HepG2 (cell line): ENCODE results near the gene UBXN6. TPM values are rescaled to one million over a fixed set of nuclear protein-coding genes. Genes with fewer than 3 reads are reported as not detected.

Experiments used
- ARNTL ChIP-seq: sonication (generic); formaldehyde crosslinking; IDR thresholded peaks from 2 replicates; pipeline ENCODE4 v1.4.0; 2020; ENCODE audit warnings: mild to moderate bottlenecking, missing genetic modification reagents
- DMTF1 ChIP-seq: sonication (generic); formaldehyde crosslinking; IDR thresholded peaks from 2 replicates; pipeline ENCODE4 v1.4.0; 2020; ENCODE audit warnings: mild to moderate bottlenecking, missing genetic modification reagents
- FOXK2 ChIP-seq: fragments of 450-650 bp; IDR thresholded peaks from 2 replicates; pipeline ENCODE4 v1.6.1; 2016
- HES4 ChIP-seq: sonication (generic); formaldehyde crosslinking; IDR thresholded peaks from 2 replicates; pipeline ENCODE4 v1.9.0; 2021; ENCODE audit warnings: mild to moderate bottlenecking, missing genetic modification reagents, borderline replicate concordance
- IKZF1 ChIP-seq: fragments of 450-650 bp; IDR thresholded peaks from 2 replicates; pipeline ENCODE4 v1.7.1; 2016
- IKZF4 ChIP-seq: sonication (generic); formaldehyde crosslinking; IDR thresholded peaks from 2 replicates; pipeline ENCODE4 v1.5.1; 2020; ENCODE audit warnings: borderline replicate concordance, mild to moderate bottlenecking, low read depth, missing genetic modification reagents; ENCODE audit errors: not compliant biosample characterization
- KLF9 ChIP-seq: IDR thresholded peaks from 2 replicates; pipeline ENCODE4 v1.6.1; 2016; ENCODE audit warnings: low read depth
- MYNN ChIP-seq: sonication (generic); formaldehyde crosslinking; IDR thresholded peaks from 2 replicates; pipeline ENCODE4 v1.4.0; 2020; ENCODE audit warnings: mild to moderate bottlenecking, low read depth, missing genetic modification reagents
- SAP130 ChIP-seq: IDR thresholded peaks from 2 replicates; pipeline ENCODE4 v1.6.1; 2016; ENCODE audit warnings: low read depth
- SUZ12 ChIP-seq: fragments of 150-350 bp; IDR thresholded peaks from 2 replicates; pipeline ENCODE4 v1.6.1; 2014; ENCODE audit warnings: low read depth, low read length
- ZBTB46 ChIP-seq: sonication (generic); formaldehyde crosslinking; IDR thresholded peaks from 2 replicates; pipeline ENCODE4 v1.4.0; 2020; ENCODE audit warnings: mild to moderate bottlenecking, missing genetic modification reagents, borderline replicate concordance
- ZGPAT ChIP-seq: IDR thresholded peaks from 2 replicates; pipeline ENCODE4 v1.6.1; 2016; ENCODE audit warnings: mild to moderate bottlenecking
- ZMYM2 ChIP-seq: sonication (generic); formaldehyde crosslinking; IDR thresholded peaks from 2 replicates; pipeline ENCODE4 v1.8.0; 2022; ENCODE audit warnings: mild to moderate bottlenecking, missing genetic modification reagents
- ZNF326 ChIP-seq: sonication (generic); formaldehyde crosslinking; IDR thresholded peaks from 2 replicates; pipeline ENCODE4 v1.4.0; 2020; ENCODE audit warnings: missing genetic modification reagents, borderline replicate concordance
- ZNF441 ChIP-seq: sonication (generic); formaldehyde crosslinking; IDR thresholded peaks from 2 replicates; pipeline ENCODE4 v1.7.0; 2021; ENCODE audit warnings: missing genetic modification reagents, borderline replicate concordance
- ZNF501 ChIP-seq: sonication (generic); formaldehyde crosslinking; IDR thresholded peaks from 2 replicates; pipeline ENCODE4 v1.5.1; 2020; ENCODE audit warnings: mild to moderate bottlenecking, moderate library complexity, missing genetic modification reagents
- ZNF773 ChIP-seq: sonication (generic); formaldehyde crosslinking; IDR thresholded peaks from 2 replicates; pipeline ENCODE4 v1.4.0; 2020; ENCODE audit warnings: missing genetic modification reagents, borderline replicate concordance
- ZNF781 ChIP-seq: sonication (generic); formaldehyde crosslinking; IDR thresholded peaks from 2 replicates; pipeline ENCODE4 v1.5.1; 2020; ENCODE audit warnings: borderline replicate concordance, mild to moderate bottlenecking, missing genetic modification reagents; ENCODE audit errors: not compliant biosample characterization
- ZSCAN29 ChIP-seq: sonication (generic); formaldehyde crosslinking; conservative IDR thresholded peaks from 2 replicates; pipeline ENCODE4 v1.4.0; 2020; ENCODE audit warnings: mild to moderate bottlenecking, missing genetic modification reagents
- ZSCAN31 ChIP-seq: sonication (generic); formaldehyde crosslinking; IDR thresholded peaks from 2 replicates; pipeline ENCODE4 v1.5.0; 2020; ENCODE audit warnings: low read depth, mild to moderate bottlenecking, missing genetic modification reagents
- polyA plus RNA-seq, 8 experiments: library from polyadenylated mRNA; depleted of rRNA in 3 of 8; stranded (reverse) in 7 of 8; unstranded in 1 of 8; fragments of >200 nt; fragmentation: Illumina TruSeq in 4 of 8; extraction: Trizol in 4 of 8; gene quantifications; 2 replicates each; pipeline versions ENCODE4 v1.2.1 to v1.2.3, GENCODE V29; 2011 to 2016; ENCODE audit warnings: low read depth in 4 of 8, missing spikeins in 1 of 8, mixed read lengths in 1 of 8; ENCODE audit not compliant: insufficient read depth in 1 of 8
- total RNA-seq, 5 experiments: library from RNA; depleted of rRNA; stranded (reverse); fragments of >200 nt; fragmentation: Illumina TruSeq; extraction: Trizol; gene quantifications; 2 replicates each; pipeline ENCODE4 v1.2.3, GENCODE V29; 2016; ENCODE audit warnings: low read depth in 1 of 5
- TF ChIP-seq, protein P1 (sequence below): sonication (generic); formaldehyde crosslinking; IDR thresholded peaks from 2 replicates; pipeline ENCODE4 v1.4.0; 2020; ENCODE audit warnings: missing genetic modification reagents
- TF ChIP-seq, protein P2 (sequence below): sonication (generic); formaldehyde crosslinking; conservative IDR thresholded peaks from 2 replicates; pipeline ENCODE4 v1.4.0; 2020; ENCODE audit warnings: missing genetic modification reagents

The UBXN6 gene
- total and polyA plus RNA-seq, 2 of the 13 experiments (the other 11 are each of a cell fraction or from before 2014, with no cell fraction given): 34.9 to 35.5 TPM

DNA sequence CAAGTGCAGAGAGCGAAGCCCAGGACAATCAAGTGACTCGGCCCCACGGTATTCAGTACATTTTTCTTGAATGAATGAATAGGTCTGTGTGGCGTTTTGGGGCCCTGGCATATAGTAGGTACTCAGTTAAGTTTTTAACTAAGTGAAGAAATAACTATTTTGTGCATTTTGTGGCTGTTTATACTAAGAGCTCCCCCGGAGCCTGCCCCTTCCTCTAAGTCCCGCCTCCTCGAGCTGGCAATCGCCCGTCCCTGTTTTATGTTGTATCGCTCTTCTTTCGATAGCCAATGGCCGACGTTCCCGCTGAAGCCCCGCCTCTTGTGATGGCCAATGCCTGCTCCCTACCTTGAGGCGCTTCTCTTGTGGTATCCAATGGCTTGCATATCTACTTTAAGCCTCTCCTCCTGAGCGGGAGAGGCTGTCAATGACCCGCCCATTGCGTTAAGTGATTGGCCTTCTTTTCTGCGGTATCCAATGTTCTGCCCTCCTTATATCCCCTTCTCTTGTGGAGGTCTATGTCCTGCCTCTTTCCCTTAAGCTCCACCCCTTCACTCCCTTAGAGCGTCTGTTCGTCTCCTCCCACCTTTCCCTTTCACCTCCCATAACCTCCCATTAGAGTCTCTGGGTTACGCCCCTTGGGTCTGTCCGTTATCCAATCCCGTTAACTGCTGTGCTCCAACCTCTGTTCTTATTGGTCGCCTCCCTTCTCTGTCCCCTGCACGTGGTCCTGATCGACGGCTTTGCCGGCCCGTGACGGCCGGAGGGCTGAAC is 14.0 kb upstream of the UBXN6 start (continued):
- 0 out of 2 replicates have a peak, but pooled peaks have one; percentile 44 for TF ChIP-seq ZGPAT (CRISPR knock-in tag)
- TF ChIP-seq IKZF4 (CRISPR knock-in tag): peak; percentile 11
- TF ChIP-seq HES4 (CRISPR knock-in tag): no peak
- no peak for TF ChIP-seq IKZF1
- TF ChIP-seq ZNF501 (CRISPR knock-in tag): peak; percentile 10; the same call in 1 of the 2 replicates
- TF ChIP-seq KLF9 (CRISPR knock-in tag): no peak
- no peak for TF ChIP-seq SUZ12
- no peak for TF ChIP-seq ZMYM2
- no peak for TF ChIP-seq DMTF1 (CRISPR knock-in tag)
- TF ChIP-seq ZNF441 (CRISPR knock-in tag): no peak
- no peak for TF ChIP-seq ZNF326 (CRISPR knock-in tag)
- TF ChIP-seq, protein P1, sequence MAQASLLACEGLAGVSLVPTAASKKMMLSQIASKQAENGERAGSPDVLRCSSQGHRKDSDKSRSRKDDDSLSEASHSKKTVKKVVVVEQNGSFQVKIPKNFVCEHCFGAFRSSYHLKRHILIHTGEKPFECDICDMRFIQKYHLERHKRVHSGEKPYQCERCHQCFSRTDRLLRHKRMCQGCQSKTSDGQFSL: no peak
- TF ChIP-seq, protein P2, sequence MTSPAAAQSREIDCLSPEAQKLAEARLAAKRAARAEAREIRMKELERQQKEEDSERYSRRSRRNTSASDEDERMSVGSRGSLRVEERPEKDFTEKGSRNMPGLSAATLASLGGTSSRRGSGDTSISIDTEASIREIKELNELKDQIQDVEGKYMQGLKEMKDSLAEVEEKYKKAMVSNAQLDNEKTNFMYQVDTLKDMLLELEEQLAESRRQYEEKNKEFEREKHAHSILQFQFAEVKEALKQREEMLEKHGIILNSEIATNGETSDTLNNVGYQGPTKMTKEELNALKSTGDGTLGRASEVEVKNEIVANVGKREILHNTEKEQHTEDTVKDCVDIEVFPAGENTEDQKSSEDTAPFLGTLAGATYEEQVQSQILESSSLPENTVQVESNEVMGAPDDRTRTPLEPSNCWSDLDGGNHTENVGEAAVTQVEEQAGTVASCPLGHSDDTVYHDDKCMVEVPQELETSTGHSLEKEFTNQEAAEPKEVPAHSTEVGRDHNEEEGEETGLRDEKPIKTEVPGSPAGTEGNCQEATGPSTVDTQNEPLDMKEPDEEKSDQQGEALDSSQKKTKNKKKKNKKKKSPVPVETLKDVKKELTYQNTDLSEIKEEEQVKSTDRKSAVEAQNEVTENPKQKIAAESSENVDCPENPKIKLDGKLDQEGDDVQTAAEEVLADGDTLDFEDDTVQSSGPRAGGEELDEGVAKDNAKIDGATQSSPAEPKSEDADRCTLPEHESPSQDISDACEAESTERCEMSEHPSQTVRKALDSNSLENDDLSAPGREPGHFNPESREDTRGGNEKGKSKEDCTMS (CRISPR knock-in tag): no peak
- TF ChIP-seq ZNF773 (CRISPR knock-in tag): no peak
- TF ChIP-seq MYNN: no peak
- TF ChIP-seq FOXK2: peak; percentile 4; the same call in 1 of the 2 replicates
- peak; percentile 34; the same call in 1 of the 2 replicates for TF ChIP-seq ARNTL (CRISPR knock-in tag)
- no peak for TF ChIP-seq ZBTB46 (CRISPR knock-in tag)
- TF ChIP-seq ZSCAN29 (CRISPR knock-in tag): no peak
- no peak for TF ChIP-seq ZNF781
- TF ChIP-seq SAP130 (CRISPR knock-in tag): peak; percentile 31; the same call in 1 of the 2 replicates
- TF ChIP-seq ZSCAN31 (CRISPR knock-in tag): 0 out of 2 replicates have a peak, but pooled peaks have one; percentile 19
